Measurements from ENCODE around the gene SYNE2. TPM values are rescaled to one million over a fixed set of nuclear protein-coding genes. Genes with fewer than 3 reads are reported as not detected.
"Not testable (repeated sequence)": the region's sequence is repeated elsewhere in the genome, so short reads cannot be mapped to it uniquely, and the experiment has no call there.

The SYNE2 gene
- total RNA-seq, 1 donor from 2014 or later, result 28.4 TPM

- Mint-ChIP-seq H3K27ac (ENCODE audit: unreplicated experiment) (no peak overlapping the region), H3K4me1 (ENCODE audit: unreplicated experiment) (peaks cover 2% of the 10 kb centered on the region), H3K27me3 (ENCODE audit: unreplicated experiment) (no peaks in the 10 kb centered on the region), H3K9me3 (ENCODE audit: unreplicated experiment) (no peaks in the 10 kb centered on the region), H3K36me3 (ENCODE audit: unreplicated experiment) (peaks cover 20% of the 10 kb centered on the region), H3K4me3 (ENCODE audit: unreplicated experiment) (no peak overlapping the region)
- no peak for DNase-seq (ENCODE audit: extremely low spot score, unreplicated experiment)
- TF ChIP-seq CTCF (IDR thresholded peaks at IDR 0.05), result no peak
Observed at GRCh38 chr14:64209444-64210131, 356.8 kb downstream of the SYNE2 start.

- no peak overlapping the region for H3K4me3 Mint-ChIP-seq (ENCODE audit: unreplicated experiment)
- H3K9me3 Mint-ChIP-seq (ENCODE audit: unreplicated experiment), result no peaks in the 10 kb centered on the region
- H3K27me3 Mint-ChIP-seq (ENCODE audit: unreplicated experiment), result no peaks in the 10 kb centered on the region
- peaks cover 2% of the 10 kb centered on the region for H3K4me1 Mint-ChIP-seq (ENCODE audit: unreplicated experiment)
- peaks cover 20% of the 10 kb centered on the region for H3K36me3 Mint-ChIP-seq (ENCODE audit: unreplicated experiment)
- H3K27ac Mint-ChIP-seq (ENCODE audit: unreplicated experiment), result no peak overlapping the region
- no peak for TF ChIP-seq CTCF (IDR thresholded peaks at IDR 0.05)
- DNase-seq (ENCODE audit: extremely low spot score, unreplicated experiment), result no peak
Observed at GRCh38 chr14:64210216-64210615, 357.4 kb downstream of the SYNE2 start.

- not testable (repeated sequence) for H3K9me3 Mint-ChIP-seq (ENCODE audit: unreplicated experiment)
Observed at GRCh38 chr14:64210912-64211311, 358.1 kb downstream of the SYNE2 start.

DNA sequence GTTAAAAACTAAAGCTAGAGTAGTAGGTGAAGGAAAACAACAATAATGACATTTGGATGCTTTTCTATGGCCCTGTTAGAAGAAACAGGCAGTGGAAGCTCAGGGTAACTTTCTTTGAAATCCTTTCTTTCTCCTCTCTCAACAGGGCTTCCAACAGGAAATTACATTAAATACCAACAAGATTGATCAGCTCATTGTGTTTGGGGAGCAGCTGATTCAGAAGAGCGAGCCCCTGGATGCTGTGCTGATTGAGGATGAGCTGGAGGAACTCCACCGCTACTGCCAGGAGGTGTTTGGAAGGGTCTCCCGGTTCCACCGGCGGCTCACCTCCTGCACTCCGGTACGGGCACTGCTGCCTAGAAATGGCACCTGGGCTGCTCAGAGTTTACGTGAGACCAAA lies 359.9 kb downstream of the SYNE2 start:
- no peak for TF ChIP-seq CTCF (IDR thresholded peaks at IDR 0.05)
- H3K9me3 Mint-ChIP-seq (ENCODE audit: unreplicated experiment), result no peaks in the 10 kb centered on the region
- DNase-seq (ENCODE audit: extremely low spot score, unreplicated experiment), result no peak
- H3K36me3 Mint-ChIP-seq (ENCODE audit: unreplicated experiment), result peaks cover 30% of the 10 kb centered on the region
- no peak overlapping the region for H3K4me3 Mint-ChIP-seq (ENCODE audit: unreplicated experiment)
- no peaks in the 10 kb centered on the region for H3K27me3 Mint-ChIP-seq (ENCODE audit: unreplicated experiment)
- H3K27ac Mint-ChIP-seq (ENCODE audit: unreplicated experiment), result no peak overlapping the region
- no peaks in the 10 kb centered on the region for H3K4me1 Mint-ChIP-seq (ENCODE audit: unreplicated experiment)

More at GRCh38 chr14:64210912-64211311, 358.1 kb downstream of the SYNE2 start:
- not testable (repeated sequence) for H3K27ac Mint-ChIP-seq (ENCODE audit: unreplicated experiment); H3K27me3 Mint-ChIP-seq (ENCODE audit: unreplicated experiment); H3K4me1 Mint-ChIP-seq (ENCODE audit: unreplicated experiment); DNase-seq (ENCODE audit: extremely low spot score, unreplicated experiment); H3K4me3 Mint-ChIP-seq (ENCODE audit: unreplicated experiment)
- peaks cover 22% of the 10 kb centered on the region for H3K36me3 Mint-ChIP-seq (ENCODE audit: unreplicated experiment)

DNA sequence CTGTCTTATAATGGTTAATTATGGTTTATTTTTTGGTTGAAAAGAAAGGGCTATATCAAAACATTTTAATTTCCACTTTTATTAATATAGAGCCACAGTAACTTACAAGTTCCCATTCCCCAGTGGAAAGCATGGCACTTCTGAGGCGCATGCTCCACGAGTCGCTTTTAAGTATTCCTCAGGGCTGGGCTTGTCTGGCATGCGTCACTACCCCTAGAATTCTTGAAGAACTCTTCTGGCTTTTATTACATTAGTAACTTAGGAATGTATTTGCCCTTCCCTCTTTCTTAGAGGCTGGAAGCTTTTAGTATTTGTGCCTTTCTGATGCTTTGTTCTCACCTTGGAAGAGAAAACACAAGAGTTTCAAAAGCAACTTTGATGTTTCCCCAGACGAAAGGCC lies 360.3 kb downstream of the SYNE2 start:
- H3K4me1 Mint-ChIP-seq (ENCODE audit: unreplicated experiment), result peaks cover under 1% of the 10 kb centered on the region
- TF ChIP-seq CTCF (IDR thresholded peaks at IDR 0.05), result no peak
- no peak for DNase-seq (ENCODE audit: extremely low spot score, unreplicated experiment)
- H3K36me3 Mint-ChIP-seq (ENCODE audit: unreplicated experiment), result peaks cover 30% of the 10 kb centered on the region
- H3K27ac Mint-ChIP-seq (ENCODE audit: unreplicated experiment), result no peak overlapping the region
- no peaks in the 10 kb centered on the region for H3K9me3 Mint-ChIP-seq (ENCODE audit: unreplicated experiment)
- H3K27me3 Mint-ChIP-seq (ENCODE audit: unreplicated experiment), result no peaks in the 10 kb centered on the region
- H3K4me3 Mint-ChIP-seq (ENCODE audit: unreplicated experiment), result no peak overlapping the region

All from osteocyte (in vitro differentiated cells).